HK-2 (cell line): ENCODE measurements around the gene ANKMY2.
"Not testable (repeated sequence)": the region's sequence is repeated elsewhere in the genome, so short reads cannot be mapped to it uniquely, and the experiment has no call there.

Experiments used
- DNase-seq: peaks from one replicate; pipeline ENCODE4 v3.0.0-alpha.2; 2018; ENCODE audit not compliant: unreplicated experiment

ANKMY2 gene

DNA sequence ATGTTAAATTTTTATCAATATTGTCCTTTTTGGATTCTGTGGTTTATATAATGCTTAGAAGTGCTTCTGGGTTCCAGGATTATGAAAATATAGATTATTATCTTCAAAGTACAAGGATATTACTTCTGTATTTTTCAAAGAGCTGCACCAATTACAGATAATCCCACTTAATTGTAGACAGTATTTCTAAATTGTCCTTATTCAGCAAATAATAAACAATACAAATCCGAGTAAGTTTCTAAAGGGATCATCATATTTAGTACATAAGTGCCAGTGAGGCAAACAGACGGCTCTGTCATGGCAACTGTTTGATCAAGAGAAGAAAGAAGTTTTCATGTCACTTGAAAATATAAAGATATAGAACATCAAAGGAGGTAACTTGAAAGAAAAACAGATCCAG, 19.2 kb downstream of the ANKMY2 start:
- no peak for DNase-seq

DNA sequence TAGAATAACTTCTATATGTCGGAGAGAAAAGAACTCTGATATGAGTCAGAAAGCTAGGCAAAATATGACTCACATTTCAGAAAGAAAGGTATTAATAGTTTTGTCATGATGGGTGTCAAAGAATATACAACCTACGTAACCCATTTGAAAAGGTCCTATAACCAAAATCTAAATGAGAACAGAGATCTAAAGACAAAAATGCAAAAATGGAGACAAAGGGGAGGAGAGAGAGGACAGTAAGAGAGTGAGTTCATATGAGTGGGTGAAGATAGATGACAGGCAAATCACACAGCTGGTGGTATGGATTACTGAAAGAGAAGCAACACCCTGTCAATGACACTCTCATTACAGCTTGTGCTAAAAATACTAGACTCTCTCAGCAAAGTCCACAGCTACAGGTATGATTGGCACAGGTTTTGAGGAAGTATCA, 25.6 kb downstream of the ANKMY2 start:
- DNase-seq = no peak

DNA sequence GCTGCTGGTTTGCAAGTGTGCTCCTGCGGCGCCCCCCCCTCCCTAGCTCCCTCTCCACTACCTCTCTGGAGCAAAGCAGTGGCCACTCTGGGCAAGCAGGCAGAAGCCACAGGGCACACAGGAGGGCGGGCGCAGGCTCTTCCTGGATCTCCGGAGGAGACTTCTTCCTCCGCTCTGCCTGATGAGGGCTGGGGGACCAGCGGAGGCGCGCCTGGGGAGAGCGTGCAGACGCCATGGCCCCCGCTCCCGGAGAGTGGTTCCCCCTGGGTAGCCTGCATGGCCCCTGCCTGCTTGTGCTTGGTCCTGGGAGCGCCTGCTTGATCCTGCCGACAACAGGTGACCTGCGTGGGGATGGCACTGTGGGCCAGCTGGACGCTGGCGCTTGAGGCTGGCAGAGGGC, 29.0 kb downstream of the ANKMY2 start:
- no peak for DNase-seq

- DNase-seq = no peak
Measured at GRCh38 chr7:16616122-16616521, 29.4 kb downstream of the ANKMY2 start.

GRCh38 chr7:16615228-16615627, 30.3 kb downstream of the ANKMY2 start:
- DNase-seq = no peak

DNA sequence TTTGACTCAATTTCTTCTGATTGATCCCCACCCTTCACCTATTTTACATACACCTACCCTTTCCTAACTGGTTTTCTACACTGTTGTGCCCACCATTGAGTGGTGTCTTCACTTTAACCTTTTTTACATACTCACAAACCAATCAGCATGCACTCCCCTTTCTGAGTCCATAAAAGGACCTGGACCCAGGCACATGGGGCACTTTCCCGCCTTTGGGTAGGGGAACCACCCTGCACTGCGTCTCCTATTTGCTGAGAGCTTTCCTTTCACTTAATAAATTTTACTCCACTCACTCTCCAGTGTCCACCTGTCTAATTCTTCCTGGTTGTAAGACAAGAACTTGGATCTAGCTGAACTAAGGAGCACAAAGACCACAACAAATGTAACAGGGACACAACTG, 33.8 kb downstream of the ANKMY2 start:
- DNase-seq = no peak

DNA sequence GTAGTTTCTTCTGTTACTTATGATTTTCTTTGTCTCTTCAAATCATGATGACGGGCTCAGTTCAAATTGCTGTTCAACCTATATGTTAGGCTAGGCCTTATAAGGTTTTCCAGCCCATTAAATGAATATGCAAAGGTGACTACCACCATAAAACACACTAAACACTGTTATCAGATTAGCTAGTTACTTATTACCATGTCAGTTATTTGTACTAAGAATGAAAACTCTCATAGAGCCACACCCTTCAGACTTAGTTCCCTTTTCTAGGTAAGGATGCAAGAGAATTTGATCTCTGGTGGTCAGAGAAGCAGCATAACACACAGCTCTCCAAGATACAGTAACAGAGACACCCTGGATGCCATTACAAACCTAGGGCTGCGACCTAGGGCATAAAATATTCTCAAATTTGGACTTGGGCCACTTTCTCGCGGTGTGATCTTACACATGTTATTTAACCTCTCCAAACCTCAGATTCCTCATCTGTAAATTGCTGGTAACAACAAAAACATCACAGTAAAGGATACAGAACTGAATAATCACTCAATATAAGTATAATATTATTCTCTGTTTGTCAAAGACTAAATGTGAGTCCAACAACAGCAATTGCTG, 35.6 kb downstream of the ANKMY2 start:
- no peak for DNase-seq

DNA sequence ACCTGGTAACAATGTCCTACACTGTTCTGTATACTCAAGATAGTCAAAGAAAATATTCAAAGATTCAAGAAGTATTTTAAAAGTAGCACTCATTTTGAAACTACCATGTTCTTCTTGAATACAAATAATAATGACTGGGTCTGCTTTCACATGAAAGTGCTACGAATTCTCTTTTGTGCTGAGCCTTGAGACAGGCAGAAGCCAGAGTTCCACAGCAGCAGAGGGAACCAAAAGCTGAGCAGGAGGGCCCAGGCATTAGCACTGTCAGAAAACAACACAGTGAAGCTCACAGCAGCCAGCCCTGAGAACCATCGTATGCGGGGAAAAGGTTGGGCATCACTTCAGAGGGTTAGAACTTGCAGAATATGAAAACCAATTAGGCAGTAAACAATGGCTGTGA, 38.9 kb downstream of the ANKMY2 start:
- no peak for DNase-seq

- DNase-seq = no peak
Measured at GRCh38 chr7:16604054-16604453, 41.5 kb downstream of the ANKMY2 start.

DNA sequence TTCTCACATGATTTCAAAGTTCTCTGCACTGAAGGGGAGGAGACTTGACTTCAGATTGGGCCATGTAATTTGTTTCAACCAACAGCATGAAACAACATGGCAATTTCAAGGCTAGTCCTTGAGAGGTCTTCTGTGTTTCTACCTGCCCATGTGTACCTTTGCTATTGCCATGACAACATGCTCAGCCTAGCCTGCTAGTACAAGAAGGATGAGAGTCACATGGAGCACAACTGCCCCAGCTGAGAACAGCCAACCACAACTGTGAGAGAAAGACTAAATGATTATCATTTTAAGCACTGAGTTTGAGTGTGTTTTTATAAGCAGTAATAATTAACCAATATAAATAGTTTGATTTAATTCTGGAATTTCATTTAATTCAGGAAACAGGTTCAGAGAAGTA, 41.9 kb downstream of the ANKMY2 start:
- no peak for DNase-seq

DNA sequence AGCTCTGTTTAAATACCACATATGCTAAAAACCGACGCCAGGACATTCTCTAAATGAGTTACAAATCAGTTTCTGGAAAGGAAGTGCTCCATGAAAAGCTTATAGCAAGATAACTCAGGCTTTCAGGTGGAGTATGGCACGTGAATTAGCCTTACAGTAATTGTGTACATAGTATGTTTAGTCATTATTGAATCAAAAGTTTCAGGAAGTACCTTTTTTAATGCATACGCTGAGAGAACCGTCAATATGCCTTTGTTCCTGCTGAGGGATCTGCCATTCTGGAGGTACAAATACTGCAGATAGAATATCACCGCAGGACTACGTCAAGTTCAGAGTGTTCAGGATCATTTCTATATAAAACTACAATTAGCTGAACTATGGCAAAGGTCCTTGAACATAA, 45.7 kb downstream of the ANKMY2 start:
- no peak for DNase-seq

- no peak for DNase-seq
Measured at GRCh38 chr7:16598015-16598414, 47.5 kb downstream of the ANKMY2 start.

- DNase-seq = not testable (repeated sequence)
Measured at GRCh38 chr7:16595596-16595995, 50.0 kb downstream of the ANKMY2 start.

GRCh38 chr7:16594676-16595075, 50.9 kb downstream of the ANKMY2 start:
- DNase-seq = no peak

- DNase-seq = no peak
Measured at GRCh38 chr7:16594061-16594460, 51.5 kb downstream of the ANKMY2 start.

GRCh38 chr7:16592395-16592794, 53.2 kb downstream of the ANKMY2 start:
- DNase-seq = no peak

GRCh38 chr7:16590424-16590823, 55.1 kb downstream of the ANKMY2 start:
- no peak for DNase-seq

DNA sequence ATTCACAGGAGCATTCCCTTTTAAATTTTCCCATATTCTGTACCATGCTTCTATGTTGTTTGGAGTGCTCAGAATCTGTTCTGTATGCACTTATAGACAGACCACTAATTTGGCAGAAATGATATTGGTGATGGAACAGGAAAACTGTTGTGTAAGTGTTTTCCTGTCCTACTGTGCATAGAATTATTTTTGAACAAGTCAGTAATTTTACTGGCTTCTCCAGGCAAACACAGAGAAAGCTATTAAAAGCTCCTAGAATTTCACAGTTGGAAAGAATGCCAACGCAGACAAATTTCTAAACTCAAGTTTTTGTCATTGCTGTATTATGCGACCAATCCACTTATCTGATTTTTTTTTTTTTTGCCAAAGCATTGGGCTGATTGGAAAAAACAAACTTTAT, 55.7 kb downstream of the ANKMY2 start:
- no peak for DNase-seq

DNA sequence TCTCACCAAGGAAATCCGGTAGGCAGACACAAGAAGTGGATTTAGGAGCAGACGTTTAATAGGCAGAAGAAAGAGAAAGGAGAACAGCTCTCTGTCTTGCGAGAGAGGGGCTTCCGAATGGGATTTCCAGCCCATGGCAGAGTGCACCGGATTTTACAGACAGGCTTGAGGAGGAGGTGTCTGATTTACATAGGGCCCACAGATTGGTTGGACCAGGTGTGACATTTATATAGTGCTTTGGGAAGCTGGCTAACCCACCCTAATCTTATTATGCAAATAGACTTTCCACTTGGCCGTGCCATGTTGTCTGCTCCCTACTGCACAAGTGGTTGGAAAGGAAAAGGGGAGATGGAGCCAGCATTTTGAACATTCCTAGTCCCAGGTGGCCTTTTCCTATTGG, 57.8 kb downstream of the ANKMY2 start:
- no peak for DNase-seq

DNA sequence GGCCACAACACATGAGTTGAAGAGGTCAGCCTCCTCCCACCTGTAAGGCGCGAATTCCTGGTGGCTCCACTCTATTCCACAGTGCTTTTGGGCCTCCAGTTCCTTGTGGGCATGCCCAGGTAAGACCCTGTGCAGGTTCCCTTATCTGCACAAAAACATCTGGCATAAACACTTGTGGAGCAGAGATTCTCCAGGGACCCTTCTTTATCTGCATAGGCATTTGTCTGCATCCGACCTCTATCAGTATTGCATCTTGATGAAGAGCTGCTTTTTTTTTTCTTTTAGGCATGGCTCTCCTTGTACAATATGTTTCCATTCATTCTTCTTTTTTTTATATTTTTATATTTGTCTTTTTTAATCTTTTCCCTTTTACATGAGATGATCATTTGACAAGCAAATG, 58.4 kb downstream of the ANKMY2 start:
- DNase-seq = no peak

DNA sequence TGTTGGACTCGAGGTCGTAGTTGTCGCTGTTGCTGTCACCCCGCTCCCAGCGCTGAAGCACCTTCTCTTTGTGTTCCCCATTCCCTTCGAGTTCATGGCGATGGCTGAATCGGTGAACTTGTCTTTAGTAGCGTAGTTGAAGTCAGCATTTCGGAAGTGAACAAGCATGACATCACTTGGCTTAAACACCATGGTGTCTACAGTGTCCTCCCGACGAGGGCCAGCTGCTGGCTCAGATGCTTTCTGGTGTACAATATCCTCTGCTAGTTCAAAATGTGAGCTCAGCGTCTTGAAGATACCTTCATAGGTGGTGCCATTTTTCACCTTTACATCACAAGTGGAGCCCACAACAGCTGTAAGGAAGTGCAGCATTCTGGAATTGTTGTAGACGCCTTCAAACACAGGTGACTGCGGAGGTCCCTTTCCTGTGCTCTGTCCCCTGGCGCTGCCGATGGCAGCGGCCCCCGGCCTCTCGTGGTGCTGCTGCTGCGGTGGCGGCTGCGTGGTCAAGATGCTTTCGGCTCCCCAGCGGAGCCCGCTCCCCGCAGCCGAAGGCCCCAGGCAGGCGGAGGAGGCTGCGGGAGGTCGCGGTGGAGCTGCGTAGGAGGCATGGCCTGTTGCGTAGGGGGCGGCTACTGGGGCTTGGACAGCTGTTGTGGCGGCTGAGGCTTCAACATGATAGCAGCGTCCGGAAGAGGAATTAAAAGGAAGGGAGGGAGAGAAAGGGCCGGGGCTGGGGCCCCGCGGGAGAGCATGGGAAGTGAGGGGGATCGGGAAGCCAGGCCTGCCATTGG, 59.3 kb downstream of the ANKMY2 start:
- DNase-seq = no peak

DNA sequence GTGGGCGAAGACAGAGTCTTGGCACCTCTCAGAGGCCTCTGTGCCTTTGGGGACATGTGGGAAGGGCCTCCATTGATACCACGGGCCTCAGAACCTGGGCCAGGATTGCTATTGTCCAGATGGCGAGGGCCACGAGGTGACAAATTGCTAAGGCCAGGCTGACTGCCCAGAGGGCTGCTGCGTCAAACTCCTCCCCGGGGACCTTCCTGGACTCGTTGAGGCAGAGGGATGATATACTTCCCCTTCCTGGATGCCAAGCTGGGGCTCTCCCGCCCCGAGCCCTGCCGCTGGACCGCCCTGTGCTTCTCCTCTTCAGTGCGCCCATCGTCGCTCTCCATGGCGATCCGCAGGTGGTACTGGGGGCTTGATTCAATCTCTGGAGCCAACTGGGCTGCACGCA, 60.0 kb downstream of the ANKMY2 start:
- no peak for DNase-seq

DNA sequence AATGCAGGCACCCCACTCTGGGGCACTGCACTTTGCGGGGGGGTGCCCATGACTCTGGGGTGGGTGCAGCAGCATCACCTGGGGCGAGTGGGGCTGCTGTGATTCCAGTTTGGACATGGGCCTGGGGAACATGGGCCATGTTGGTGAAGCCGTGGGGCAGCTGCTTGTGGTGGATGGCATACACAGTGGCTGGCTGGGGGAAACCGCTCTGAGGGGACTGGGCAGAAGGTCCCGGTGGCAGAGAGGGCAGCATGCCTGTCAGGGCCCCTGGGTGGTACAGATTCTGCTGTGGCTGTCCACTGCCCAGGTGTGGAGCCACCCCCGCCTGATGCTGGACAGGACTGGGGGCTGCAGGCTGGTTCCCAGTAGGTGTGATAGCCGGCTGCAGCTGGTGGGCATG, 61.7 kb downstream of the ANKMY2 start:
- DNase-seq = no peak

DNA sequence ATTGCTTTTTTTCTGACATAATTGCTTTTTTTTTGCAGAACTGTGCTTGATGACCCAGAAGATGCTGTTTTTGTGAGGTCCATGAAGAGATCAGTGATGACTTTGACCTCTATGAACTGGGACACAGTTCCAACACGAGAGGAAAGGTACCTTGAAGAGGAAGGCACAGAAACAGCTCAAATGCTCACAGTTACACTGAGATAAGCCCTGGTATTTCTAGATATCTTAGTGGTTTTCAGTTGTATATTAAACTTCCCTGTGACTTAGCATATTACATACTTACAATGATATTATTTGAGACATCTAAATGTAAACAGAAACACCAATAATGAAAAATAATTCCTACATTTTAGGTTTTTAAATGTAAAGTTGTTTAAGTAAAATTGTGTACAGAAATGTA, 64.3 kb downstream of the ANKMY2 start:
- no peak for DNase-seq
